Peyer's patch (tissue), 4 donors: Measurements from ENCODE around the gene DEK.

ENCODE experiments used
- CTCF ChIP-seq, 6 experiments: fragments of 450-650 bp in 4 of 6; fragments of 200-600 bp in 2 of 6; sonication (generic) in 1 of 6; IDR thresholded peaks; one replicate each; pipeline ENCODE4 v1.5.1; 2017 to 2019; ENCODE audit warnings: antibody characterized with exemption in 6 of 6, mild to moderate bottlenecking in 3 of 6, moderate library complexity in 1 of 6
- POLR2A ChIP-seq, 2 donors: fragments of 450-650 bp; IDR thresholded peaks; one replicate each; pipeline ENCODE4 v1.5.1; 2017; ENCODE audit warnings: antibody characterized with exemption in 2 of 2, mild to moderate bottlenecking in 2 of 2, moderate library complexity in 2 of 2

- no peak for TF ChIP-seq CTCF (IDR thresholded peaks at IDR 0.05)
- no peak for TF ChIP-seq POLR2A (IDR thresholded peaks at IDR 0.05)
These were observed 15.8 kb upstream of the DEK start for GRCh38 chr6:18280084-18280483.
